HG03064 (cell line): Measurements from ENCODE around the gene FRMPD4.
"Not testable (repeated sequence)": the region's sequence is repeated elsewhere in the genome, so short reads cannot be mapped to it uniquely, and the experiment has no call there.

ENCODE experiments used
- ATAC-seq: cut with Tn5 transposase; IDR thresholded peaks from one replicate; pipeline ENCODE4 v1.9.1; 2021; ENCODE audit warnings: low read depth; ENCODE audit not compliant: unreplicated experiment

Gene FRMPD4

DNA sequence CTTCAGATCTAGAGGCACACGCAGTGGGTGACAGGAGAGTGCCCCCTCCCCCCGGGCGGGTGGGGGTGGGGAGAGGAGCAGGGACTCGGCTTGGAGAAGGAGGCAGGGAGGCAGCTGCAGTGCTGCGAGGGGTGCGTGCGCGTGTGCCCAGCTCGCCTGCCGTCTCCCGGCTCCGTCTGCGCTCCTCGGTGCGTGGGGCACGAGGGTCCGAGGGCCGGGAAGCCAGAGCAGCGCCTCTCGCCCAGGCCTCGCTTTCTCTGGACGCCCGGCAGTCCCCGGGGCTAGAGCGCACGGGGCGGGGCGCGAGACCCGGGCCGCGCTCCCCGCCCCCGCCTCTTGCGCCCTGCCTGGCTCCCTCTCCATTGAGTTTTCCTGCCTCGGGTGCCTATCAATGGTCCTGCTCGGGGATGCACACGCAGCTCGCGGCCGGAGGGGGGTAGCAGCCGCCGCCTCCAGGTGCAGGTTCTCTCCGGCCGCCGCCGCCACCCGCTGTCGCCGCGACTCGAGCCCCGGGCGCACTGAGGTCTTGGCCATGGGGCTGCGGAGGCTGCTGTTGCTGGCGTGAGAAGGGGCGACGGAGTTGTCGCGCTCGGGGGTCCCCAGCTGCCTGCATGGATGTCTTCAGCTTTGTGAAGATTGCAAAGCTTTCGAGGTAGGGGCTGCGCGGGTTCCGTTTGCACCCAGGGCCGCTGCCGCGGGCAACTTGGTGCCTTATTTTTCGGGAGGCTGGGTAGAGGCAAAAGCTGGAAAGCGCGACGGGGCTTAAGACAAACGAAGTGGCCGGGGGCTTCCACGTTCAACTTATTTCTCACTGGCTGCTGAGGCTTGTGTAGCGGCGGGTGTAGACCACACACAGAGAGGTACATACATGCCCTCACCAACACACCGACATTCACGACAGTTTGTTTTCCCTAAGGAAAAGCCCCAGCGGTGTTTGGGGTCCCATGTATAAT lies at the start of gene FRMPD4:
FRMPD4 (plus strand) TSS at position 113 of the 953 bp plus-strand sequence; CDS start at position 612, 499 bp downstream.
- no peak for ATAC-seq

DNA sequence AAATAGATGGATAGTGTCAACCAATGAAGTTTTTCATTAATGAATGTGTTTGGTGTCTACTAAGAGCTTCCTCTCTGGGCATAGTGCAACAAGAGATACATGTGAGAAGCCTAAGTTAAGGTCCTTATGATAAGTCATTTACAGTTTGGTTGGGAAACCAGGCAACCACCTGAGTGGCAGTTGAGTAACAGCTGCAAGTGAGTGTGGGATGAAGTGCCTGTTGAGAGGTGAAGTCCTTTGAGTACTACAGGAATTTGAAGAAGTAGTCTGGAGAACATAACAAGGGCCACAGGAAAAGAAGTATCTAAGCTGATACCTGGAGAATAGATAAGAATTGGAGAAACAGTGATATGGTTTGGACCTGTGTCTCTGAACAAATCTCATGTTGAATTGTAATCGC lies 48.5 kb upstream of the FRMPD4 start:
- ATAC-seq, result no peak

DNA sequence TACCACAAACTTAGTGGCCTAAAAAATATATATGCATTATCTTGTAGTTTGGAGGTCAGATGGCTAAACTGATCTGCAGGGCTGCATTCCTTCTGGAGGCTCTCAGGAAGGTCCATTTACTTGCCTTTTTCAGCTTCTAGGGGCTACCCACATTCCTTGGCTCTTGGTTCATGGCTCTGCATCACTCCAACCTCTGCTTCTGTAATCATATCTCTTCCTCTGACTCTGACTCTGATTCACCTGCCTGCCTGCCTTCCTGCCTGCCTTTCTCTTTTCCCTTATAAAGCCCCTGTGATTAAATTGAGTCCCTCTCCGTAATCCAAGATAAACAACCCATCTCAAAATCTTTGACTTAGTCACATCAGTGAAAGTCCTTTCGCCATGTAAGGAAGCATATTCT lies 25.0 kb upstream of the FRMPD4 start:
- ATAC-seq, result no peak

DNA sequence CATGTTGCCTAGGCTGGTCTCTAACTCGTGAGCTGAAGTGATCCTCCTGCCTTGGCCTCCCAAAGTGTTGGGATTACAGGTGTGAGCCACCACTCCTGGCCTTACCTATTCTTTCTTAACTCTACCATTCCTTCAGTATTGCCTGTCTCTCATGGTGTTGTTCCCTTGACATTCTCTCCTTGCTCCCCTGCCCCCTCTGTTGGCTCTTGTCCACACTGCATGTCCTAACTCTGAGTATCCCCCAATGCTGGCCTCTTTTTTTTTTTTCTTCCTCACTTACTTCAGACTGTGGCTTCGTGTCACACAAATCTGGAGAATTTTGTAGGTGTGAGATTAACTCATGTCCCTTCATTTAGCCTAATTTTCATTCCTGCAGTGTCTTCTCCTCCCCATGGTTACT lies 22.9 kb upstream of the FRMPD4 start:
- ATAC-seq, result no peak

DNA sequence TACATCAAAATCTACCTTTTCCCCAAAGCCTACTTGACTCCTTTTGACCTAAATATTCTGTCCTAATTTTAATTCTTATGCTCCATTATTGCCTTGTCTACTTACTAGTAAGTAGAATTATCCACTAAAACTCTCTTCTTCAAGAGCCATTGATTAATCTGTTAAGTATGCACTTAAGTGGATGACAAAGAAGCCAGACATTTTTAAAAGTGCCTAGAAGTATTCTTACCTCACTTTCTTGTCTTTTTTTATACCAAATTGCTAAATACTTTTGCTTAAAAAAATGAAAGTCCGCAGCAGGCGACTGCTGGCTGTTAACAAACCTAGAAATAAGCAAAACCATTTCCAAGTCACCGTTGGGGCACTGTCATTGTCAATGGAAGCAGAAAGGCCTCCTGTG lies 20.1 kb upstream of the FRMPD4 start:
- ATAC-seq, result no peak

DNA sequence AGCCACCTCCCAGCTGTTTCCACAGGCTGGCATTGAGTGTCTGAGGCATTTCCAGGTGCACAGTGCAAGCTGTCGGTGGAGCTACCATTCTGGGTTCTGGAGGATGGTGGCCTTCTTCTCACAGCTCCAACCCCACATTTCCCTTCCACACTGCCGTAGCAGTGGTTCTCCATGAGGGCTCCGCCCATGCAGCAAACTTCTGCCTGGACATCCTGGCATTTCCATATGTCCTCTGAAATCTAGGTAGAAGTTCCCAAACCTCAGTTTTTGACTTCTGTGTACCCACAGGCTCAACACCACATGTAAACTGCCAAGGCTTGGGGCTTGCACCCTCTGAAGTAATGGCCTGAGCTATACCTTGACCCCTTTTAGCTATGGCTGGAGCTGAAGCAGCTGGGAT lies 10.3 kb upstream of the FRMPD4 start:
- no peak for ATAC-seq

DNA sequence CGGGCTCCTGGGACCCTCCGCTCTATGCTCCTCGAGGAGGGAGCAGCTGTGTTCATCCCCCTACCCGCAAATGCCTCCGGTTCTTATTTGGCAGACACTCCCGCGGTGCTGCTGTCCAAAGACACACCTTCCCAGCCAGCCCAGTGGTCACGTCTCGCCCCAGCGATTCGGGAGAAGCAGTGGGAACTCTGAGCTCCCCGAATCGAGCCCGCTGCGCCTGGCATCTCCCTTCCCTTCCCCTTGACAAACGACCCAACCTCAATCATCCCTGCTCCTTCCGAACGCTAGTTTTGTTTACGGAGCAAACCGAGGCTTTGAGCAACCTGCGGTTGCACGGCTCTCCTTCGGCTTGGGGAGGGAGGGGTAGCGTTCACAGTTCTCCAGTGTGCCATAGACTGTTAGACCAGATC lies 317 bp upstream of the FRMPD4 start:
- no peak for ATAC-seq

DNA sequence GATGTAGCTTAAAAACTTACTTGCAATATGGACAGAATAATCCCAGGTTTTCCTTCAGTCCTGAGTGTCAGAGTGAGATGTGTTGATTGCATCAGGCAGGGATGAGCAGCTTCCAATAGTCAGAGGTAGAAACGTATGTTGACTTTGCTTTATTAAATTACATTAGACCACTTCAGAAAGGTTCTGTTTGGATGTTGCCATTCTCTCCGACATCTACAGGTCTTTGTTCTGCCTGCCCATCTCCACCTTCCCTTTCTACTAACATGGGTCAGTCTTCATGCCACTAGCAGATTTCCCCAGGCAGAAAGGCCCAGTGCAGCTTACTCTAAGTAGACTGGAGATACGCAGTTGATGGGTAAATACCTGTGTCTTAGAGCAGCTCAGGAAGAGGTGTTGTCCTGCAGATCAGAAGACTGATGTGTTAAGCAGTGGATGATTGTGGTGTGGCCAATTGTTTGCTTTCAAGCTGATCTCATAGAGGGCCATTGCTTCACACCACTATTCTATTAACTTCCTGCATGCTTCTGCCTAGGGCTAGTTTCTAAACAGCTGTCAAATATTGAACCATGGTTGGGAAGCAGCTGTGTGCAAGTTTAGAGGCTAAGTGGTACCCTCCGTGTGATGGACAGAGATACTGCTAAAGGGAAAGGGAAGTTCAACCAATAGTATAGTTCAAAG lies 1.8 kb downstream of the FRMPD4 start:
- no peak for ATAC-seq

DNA sequence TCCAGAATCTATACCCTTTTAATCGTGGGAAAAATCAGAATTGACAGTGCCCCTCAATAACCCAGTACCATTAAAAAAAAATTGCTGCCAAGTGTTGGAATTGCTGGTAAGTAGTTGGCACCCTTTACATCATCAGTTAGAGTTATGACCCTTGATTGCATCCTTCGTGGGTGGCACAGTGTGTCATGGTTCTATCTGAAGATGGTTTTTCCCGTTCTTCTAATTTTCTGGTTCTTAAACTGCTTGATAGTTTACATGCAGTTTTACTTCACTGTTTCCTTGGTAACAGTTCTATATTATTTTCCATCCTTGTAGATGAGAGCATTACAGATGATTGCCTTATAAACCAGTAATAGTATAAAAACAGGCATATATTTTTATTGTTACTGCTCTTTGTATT lies 3.2 kb downstream of the FRMPD4 start:
- no peak for ATAC-seq

DNA sequence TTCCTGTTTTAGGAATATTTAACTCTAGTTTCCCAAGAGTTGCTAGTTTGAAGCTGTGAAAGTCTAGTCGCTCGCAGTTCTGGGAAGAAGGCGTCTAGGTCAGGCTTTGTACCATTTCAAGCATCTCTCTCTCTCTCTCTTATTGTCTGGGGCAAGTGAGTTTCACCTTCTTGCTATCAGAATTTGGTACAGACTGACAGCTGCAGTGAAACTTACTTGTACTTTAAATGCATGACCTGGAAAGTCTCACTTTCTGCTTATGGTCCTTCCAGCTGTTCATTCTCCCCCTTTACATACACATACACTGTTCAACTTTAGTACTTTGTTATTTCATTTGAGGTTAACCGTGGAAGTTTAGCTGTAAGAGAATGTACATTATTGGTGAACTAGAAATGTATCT lies 4.4 kb downstream of the FRMPD4 start:
- ATAC-seq, result no peak

DNA sequence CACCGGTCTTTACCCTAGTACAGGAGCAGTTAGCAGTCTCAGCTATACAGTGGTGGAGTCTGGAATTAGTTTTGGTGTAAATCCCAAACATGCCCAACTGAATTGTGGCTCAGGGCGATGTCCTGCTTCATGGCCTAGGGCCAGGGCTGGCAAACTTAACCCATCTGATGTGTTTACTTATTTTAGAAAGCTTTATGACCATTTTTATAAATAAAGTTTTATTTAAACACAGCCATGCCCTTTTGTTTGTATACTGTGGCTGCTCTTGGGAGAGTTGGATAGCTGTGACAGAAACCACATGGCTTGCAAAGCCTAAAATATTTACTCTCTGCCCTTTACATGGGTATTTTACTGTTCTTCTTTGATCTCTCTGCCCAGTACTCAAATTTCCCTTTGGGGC lies 7.1 kb downstream of the FRMPD4 start:
- no peak for ATAC-seq

DNA sequence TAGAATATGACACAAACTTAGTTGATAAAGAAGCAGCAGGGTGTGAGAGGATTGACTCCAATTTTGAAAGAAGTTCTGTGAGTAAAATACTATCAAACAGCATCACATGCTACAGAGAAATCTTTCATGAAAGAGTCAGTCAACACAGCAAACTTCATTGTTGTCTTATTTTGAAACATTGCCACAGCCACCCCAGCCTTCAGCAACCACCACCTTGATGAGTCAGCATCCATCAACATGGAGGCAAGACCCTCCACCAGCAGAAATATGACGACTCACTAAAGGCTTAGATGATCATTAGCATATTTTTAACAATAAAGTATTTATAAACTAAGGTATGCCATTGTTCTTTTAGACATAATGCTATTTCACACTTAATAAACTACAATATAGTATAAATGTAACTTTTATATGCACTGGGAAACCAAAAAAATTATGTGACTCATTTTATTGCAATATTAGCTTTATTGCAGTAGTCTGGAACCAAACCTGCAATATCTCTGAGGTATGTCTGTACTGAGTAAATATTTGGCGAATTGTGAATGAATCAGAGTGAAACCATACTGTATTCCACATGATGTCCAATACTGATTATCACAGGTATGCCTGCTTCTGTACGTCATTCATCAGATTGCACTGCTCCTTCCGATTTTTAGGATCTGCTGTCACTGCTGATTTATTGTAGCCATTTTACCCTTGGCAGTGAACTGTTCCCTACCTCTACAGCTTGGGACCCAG lies 11.6 kb downstream of the FRMPD4 start:
- no peak for ATAC-seq

DNA sequence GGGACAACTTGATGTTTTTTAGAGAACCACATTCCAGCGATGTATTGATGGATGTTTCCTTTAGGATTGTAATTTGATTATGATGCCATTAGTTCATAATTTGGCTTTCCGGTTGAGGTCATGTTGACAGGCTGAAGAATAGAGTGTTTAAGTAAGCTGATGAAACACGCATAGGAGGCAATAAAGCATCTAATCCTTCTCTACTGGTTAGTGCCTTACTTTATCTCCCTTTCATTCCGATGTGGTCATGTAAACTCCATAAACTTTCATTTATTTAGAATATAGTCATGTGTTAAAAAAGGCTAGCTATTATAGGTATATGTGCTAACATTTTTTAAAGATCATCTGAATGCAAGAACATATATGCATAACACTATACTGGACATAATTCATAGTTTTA lies 15.0 kb downstream of the FRMPD4 start:
- ATAC-seq, result no peak

DNA sequence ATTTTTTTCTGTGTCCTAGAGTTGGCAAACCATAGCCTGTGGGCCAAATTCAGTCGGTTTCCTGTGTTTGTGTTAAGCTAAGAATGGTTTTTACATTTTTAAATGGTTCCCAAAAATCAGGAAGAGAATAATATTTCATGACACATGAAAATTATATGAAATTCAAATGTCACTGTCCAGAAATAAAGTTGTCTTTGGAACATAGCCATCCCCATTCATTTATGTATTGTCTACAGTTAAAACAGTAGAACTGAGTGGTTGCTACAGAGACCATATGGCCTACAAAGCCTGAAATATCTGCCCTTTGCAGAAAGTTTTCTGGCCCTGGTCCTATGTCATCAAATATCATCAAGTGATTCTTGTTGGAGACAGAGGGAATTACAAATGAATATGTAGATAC lies 15.5 kb downstream of the FRMPD4 start:
- ATAC-seq, result no peak

DNA sequence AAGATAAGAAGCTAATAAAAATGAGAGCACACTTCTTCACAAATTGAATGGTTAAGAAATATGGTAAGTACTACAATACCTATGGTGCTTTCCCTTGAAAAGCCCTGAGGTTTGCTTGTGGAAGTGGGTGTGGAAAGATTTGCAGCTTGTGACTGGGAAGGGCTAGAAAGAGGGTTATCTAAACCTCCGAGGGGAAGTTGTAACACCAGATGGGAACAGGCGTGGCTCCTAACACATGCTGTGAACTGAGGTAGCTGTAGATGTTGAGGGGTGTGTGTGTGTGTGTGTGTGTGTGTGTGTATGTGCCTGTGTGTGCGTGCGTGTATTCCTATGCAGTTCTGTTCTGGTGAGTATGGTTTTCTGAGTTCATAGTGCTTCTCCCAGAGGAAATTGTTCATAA lies 21.5 kb downstream of the FRMPD4 start:
- ATAC-seq, result no peak

DNA sequence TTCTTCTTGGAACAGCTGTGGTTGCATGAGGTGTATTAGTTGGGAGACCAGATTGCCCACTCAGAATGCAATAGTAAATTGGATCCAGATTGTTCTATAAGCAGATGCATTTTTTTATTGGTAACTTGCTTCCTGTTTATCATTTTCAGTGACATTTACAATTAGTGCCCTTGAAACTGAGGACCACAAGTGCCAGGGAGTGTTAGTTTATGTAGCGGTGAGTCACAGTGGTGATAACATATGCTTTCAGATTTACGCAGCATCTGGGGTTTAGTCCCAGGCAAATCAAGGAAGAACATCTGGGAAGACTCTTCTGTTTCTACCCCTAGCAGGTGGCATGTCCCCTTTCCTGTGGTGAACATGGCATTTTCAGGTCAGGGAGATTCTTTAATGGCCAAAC lies 24.1 kb downstream of the FRMPD4 start:
- no peak for ATAC-seq

DNA sequence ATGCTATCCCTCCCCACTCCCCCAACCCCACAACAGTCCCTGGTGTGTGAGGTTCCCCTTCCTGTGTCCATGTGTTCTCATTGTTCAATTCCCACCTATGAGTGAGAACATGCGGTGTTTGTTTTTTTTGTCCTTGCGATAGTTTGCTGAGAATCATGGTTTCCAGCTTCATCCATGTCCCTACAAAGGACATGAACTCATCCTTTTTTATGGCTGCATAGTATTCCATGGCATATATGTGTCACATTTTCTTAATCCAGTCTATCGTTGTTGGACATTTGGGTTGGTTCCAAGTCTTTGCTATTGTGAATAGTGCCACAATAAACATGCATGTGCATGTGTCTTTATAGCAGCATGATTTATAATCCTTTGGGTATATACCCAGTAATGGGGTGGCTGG lies 25.9 kb downstream of the FRMPD4 start:
- not testable (repeated sequence) for ATAC-seq

DNA sequence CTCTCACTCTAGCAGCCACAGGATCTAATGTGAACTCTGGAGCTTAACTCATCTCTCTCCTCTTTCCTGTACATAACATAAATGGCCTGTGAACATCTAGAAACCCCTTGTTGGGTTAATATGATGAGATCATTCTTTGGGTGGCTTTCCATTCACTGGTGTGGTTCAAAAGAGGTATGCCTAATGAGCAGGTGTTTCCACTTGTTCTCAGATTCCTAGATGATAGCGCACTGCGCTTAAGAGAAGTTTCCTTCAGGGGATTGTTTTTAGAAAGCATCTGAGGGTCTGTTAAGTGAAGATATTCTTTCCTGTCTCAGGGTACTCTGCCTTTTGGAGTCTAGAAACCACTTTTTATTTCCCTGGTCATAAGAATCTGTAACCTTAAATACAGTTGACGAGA lies 32.5 kb downstream of the FRMPD4 start:
- no peak for ATAC-seq

DNA sequence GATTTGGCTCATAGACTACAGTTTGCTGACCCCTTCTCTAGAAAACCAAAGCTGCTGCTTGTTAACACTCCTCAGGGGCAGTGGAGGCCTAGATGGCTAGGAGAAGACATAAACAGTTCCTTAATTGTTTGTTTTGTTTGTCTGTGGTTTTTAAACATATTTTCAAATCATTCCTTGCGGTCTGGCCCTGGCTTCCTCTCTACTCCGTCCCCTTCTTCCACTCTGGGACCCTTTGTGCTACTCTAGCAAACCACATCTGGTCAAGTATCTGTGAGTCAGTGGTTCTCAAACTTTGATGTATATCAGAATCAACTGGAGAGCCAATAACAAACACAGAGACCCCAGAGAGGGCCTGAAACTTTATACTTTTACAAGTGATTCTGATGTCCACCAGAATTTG lies 36.1 kb downstream of the FRMPD4 start:
- no peak for ATAC-seq

DNA sequence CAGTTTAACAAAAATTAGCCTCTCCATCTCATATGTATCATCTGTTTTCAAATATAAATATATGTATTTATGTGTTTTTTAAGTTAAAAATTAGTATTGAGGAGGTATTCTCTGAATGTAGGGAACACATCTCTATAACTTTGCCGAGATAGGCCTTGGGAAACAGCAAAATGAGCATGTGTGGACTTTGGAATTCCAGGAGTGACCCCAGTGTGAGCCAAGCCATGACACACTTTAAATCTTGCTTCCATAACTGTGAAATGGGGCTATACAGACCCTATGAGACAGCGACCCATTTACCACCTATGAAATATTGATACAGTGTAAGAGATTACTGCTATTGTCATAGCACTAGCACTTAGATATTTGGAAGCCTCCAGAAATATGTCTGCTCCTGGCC lies 58.8 kb downstream of the FRMPD4 start:
- ATAC-seq, result no peak

DNA sequence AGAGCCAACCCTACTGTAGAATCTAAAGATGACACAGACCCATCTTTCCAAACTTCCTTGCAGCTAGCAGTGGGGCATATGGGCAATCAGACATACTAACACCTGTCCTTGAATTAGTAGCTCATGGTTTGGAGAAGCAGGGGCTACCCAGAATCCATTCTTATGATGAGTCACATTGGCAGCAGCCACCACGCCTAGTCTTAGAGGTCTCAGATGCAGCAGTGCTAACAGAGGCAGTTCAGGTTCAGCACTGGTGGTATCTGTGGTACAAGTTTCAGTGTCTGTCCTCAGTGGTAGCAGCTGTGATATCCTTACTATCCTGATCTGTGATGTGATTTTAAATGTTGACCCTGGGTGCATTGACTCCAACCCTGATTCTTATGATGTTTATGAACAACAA lies 68.1 kb downstream of the FRMPD4 start:
- no peak for ATAC-seq
